Measurements from ENCODE around the gene PDGFRB. TPM values are rescaled to one million over a fixed set of nuclear protein-coding genes. Genes with fewer than 3 reads are reported as not detected.

Gene PDGFRB
- total RNA-seq, 2 experiments from 2014 or later: 0.58 to 0.74 TPM

DNA sequence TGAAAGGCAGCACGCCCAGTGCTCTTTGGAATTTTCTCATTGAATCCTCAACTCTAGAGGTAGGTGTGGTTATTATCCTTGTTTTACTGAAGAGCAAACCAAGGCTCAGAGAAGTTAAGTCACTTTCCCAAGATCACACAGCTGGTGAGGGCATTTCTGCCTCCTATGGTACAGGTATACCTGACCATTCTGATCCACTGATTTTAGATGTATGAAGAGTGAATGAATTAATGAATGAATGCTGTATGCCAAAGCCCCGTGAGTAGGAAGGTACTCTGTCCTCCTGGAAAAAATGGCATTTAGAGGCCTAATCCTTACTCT is 51.1 kb downstream of the PDGFRB start:
- Mint-ChIP-seq H3K4me3 (no peak overlapping the region), H3K27me3 (peaks cover under 1% of the 10 kb centered on the region), H3K36me3 (ENCODE audit: low read depth) (no peaks in the 10 kb centered on the region), H3K4me1 (ENCODE audit: low read depth) (no peaks in the 10 kb centered on the region), H3K9me3 (no peaks in the 10 kb centered on the region), H3K27ac (no peak overlapping the region)
- ChIA-PET CTCF (no interaction called here), POLR2A (no interaction called here)
- DNase-seq (no peak), ATAC-seq (no peak)
- intact Hi-C loops (cut with micrococcal nuclease): no loop called here
- TF ChIP-seq, protein P1, sequence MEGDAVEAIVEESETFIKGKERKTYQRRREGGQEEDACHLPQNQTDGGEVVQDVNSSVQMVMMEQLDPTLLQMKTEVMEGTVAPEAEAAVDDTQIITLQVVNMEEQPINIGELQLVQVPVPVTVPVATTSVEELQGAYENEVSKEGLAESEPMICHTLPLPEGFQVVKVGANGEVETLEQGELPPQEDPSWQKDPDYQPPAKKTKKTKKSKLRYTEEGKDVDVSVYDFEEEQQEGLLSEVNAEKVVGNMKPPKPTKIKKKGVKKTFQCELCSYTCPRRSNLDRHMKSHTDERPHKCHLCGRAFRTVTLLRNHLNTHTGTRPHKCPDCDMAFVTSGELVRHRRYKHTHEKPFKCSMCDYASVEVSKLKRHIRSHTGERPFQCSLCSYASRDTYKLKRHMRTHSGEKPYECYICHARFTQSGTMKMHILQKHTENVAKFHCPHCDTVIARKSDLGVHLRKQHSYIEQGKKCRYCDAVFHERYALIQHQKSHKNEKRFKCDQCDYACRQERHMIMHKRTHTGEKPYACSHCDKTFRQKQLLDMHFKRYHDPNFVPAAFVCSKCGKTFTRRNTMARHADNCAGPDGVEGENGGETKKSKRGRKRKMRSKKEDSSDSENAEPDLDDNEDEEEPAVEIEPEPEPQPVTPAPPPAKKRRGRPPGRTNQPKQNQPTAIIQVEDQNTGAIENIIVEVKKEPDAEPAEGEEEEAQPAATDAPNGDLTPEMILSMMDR (IDR thresholded peaks at IDR 0.05): no peak

DNA sequence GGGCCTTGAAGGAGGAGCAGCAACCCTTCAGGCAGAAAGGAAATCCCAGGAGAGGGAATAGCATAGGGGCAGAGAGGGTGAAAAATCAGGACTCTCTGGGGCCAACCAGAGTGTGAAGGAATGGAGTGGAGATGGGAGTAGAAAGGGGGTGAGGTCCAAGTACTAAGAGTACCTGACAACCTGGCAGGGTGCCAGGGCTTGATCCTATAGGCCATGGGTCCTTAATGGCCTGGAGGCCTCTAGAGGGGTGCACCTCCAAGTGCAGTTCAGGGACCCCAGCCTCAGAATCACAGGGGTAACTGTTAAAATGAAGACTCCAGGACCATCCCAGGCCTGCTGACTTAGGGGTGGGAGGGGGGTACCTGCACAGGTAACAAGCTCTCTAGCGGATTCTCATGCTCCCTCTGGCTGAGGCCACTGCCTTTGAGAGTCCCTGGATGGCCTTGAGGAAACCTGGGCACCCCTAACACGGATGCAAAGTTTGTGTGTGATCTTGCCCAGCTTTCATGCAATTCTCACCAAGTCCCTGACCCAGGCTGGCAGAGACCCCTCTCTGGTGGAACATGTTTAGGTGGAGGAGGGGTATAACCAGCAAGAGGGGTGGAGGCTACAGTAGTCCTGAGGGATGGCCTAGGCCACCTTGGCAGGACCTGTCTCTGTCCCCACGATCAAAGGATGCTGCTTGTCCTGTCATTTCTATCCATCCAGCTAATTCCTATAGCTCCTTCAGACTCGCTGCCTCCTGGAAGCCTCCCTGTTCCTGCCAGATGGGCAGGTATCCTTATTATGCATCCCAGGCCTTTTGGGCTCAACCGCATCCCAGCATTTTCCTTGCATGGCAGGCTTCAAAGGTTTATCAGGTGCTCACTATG is 51.7 kb downstream of the PDGFRB start:
- POLR2A ChIA-PET: no interaction called here
- Mint-ChIP-seq H3K9me3 (no peaks in the 10 kb centered on the region), H3K27me3 (peaks cover 3% of the 10 kb centered on the region), H3K4me1 (ENCODE audit: low read depth) (no peaks in the 10 kb centered on the region), H3K27ac (no peak overlapping the region), H3K36me3 (ENCODE audit: low read depth) (no peaks in the 10 kb centered on the region), H3K4me3 (no peak overlapping the region)
- DNase-seq (no peak), ATAC-seq (no peak)
- CTCF ChIA-PET: no interaction called here
- TF ChIP-seq, protein P1 (IDR thresholded peaks at IDR 0.05): no peak
- intact Hi-C loops (cut with micrococcal nuclease): no loop called here

- Mint-ChIP-seq H3K27ac (no peak overlapping the region), H3K4me3 (no peak overlapping the region), H3K36me3 (ENCODE audit: low read depth) (no peaks in the 10 kb centered on the region), H3K4me1 (ENCODE audit: low read depth) (no peaks in the 10 kb centered on the region), H3K9me3 (no peaks in the 10 kb centered on the region), H3K27me3 (peaks cover 3% of the 10 kb centered on the region)
- TF ChIP-seq, protein P1 (IDR thresholded peaks at IDR 0.05): no peak
- ChIA-PET POLR2A (no interaction called here), CTCF (no interaction called here)
- ATAC-seq (no peak), DNase-seq (no peak)
- intact Hi-C loops (cut with micrococcal nuclease): no loop called here
Measured at GRCh38 chr5:150101023-150101422, 54.6 kb downstream of the PDGFRB start.

GRCh38 chr5:150097152-150097551 is 58.5 kb downstream of the PDGFRB start:
- CTCF ChIA-PET: no interaction called here
- intact Hi-C loops (cut with micrococcal nuclease): no loop called here

GRCh38 chr5:150092159-150092787 is 63.4 kb downstream of the PDGFRB start:
- DNase-seq (no peak), ATAC-seq (no peak)
- intact Hi-C loops (cut with micrococcal nuclease): no loop called here
- TF ChIP-seq, protein P1 (IDR thresholded peaks at IDR 0.05): no peak
- Mint-ChIP-seq H3K27me3 (peaks cover 11% of the 10 kb centered on the region), H3K4me1 (ENCODE audit: low read depth) (peaks cover 2% of the 10 kb centered on the region), H3K27ac (no peak overlapping the region), H3K4me3 (no peak overlapping the region), H3K9me3 (no peaks in the 10 kb centered on the region), H3K36me3 (ENCODE audit: low read depth) (no peaks in the 10 kb centered on the region)
- CTCF ChIA-PET: no interaction called here
- POLR2A ChIA-PET: no interaction called here

More at GRCh38 chr5:150097152-150097551, 58.5 kb downstream of the PDGFRB start:
- Mint-ChIP-seq H3K27me3 (peaks cover 6% of the 10 kb centered on the region), H3K27ac (no peak overlapping the region), H3K4me1 (ENCODE audit: low read depth) (peaks cover 2% of the 10 kb centered on the region), H3K9me3 (no peaks in the 10 kb centered on the region), H3K4me3 (no peak overlapping the region), H3K36me3 (ENCODE audit: low read depth) (no peaks in the 10 kb centered on the region)
- no peak for ATAC-seq
- POLR2A ChIA-PET: no interaction called here
- no peak for DNase-seq
- TF ChIP-seq, protein P1 (IDR thresholded peaks at IDR 0.05): no peak

All from activated CD8-positive, alpha-beta T cell treated with anti-CD3 and anti-CD28 coated beads for 36 hours (primary cell).